Activated CD4-positive, CD25-positive, alpha-beta regulatory T cell treated with anti-CD3 and anti-CD28 coated beads, Interleukin-2, amount 50 U/mL, for 24 hours (primary cell): Measurements from ENCODE around the gene ARFGAP1.
"Not testable (repeated sequence)": the region's sequence is repeated elsewhere in the genome, so short reads cannot be mapped to it uniquely, and the experiment has no call there.

ENCODE experiments used
- ATAC-seq, 2 donors: fragments of 150-1000 bp; cut with Tn5 transposase; one replicate each; pipeline ENCODE4 v1.10.0; 2021; ENCODE audit warnings: mild to moderate bottlenecking in 1 of 2, moderate library complexity in 1 of 2

Gene ARFGAP1

DNA sequence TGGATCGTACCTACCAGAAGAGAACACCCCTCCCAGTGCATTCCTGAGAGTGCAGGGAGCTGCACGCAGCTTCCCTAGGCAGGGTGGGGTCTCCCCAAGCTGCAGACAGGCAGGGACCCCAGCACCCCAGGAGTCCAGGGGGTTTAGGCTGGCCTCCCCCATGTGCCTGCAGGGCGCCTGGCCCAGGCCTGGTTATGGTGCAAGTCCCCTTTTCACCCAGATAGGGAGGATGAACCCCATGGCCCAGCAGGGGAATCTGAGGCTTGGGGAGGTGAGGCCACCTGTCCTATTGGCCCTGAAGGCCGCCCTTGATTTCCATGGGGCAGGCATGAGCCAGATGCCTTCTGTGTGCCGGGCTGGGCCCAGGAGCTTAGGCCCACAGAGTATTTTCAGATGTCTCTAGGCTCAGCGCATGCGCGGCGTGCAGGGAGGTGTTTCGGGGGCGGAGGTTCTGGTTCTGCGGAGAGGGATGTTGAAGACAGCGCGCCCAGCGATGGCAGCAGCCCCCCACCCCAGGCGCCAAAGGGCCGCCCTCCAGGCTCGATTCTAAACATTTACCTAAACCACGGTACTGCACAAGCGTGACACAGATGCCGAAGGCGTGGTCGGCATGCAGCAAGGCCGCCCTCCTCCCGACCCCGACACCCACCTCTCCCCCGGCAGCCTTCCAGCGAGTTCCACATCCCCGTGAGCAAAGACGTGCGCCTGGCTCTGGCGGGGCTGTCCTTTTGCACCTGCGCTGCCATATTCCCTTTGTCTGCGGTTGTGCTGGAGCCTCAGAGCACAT lies 49.7 kb downstream of the ARFGAP1 start:
- no peak for ATAC-seq

DNA sequence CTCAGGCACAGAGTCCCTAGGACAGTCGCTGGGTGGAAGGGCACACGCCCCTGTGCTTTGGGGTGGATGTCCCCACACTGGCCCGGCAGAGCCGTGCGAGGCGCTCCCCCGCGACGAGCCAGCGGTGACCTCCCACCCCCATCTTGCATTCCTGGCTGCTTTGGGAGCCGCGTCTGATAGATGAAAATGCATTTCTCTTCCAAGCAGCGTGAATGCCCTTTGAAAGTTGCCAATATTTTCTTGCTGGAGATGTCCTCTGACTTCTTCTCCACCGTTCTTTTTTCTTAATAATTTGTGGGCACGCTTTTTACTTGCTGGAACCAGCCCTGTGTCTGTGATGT lies 50.3 kb downstream of the ARFGAP1 start:
- ATAC-seq, result no peak

DNA sequence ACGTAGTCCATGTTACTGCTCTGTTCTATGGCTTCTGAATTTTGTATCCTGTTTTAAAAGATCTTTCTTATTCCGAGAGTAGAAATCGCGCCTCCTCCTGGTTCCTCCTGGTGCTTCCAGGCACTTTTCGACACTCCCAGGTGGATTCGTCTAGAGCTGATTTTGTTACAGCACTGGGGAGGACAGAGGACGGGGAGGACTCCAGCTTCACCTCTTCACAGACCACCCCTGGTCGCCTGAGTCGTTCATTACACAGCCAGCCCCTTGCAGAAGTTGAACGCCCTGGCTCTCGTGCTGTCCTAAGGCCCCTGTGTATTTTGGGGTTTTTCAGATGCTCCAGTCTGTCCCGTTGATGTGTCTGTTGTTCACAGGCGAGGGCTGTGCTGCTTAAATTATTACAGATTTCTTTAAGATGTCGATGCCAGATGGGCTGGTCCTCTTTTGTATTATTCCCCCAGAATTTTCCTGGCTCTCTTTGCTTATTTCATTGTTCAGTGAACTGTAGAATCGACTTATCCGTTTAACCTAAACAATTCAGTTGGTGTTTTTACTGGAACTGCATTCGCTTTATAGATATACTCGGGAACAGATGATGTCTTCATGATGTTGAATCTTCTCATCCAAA lies 50.9 kb downstream of the ARFGAP1 start:
- no peak for ATAC-seq

DNA sequence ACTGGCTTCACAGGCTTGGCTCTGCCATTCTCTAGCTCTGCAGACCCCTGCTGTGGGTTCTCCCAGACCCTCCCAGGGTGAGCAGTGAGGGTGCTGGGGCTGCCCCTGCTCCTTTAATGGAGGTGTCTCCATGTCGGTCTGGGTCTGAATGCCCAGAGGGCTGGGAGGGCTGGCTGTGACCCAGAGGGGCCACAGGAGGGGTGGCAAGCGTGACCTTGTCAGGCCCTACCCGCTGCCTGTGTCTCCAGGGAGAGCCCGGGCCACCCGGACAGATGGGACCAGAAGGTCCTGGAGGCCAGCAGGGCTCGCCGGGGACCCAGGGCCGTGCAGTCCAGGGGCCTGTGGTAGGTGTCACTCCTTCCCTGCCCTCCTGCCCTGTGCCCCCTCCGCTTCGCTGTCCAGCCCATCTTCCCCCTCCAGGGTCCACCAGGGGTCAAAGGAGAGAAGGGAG lies 52.4 kb downstream of the ARFGAP1 start:
- ATAC-seq, result no peak

DNA sequence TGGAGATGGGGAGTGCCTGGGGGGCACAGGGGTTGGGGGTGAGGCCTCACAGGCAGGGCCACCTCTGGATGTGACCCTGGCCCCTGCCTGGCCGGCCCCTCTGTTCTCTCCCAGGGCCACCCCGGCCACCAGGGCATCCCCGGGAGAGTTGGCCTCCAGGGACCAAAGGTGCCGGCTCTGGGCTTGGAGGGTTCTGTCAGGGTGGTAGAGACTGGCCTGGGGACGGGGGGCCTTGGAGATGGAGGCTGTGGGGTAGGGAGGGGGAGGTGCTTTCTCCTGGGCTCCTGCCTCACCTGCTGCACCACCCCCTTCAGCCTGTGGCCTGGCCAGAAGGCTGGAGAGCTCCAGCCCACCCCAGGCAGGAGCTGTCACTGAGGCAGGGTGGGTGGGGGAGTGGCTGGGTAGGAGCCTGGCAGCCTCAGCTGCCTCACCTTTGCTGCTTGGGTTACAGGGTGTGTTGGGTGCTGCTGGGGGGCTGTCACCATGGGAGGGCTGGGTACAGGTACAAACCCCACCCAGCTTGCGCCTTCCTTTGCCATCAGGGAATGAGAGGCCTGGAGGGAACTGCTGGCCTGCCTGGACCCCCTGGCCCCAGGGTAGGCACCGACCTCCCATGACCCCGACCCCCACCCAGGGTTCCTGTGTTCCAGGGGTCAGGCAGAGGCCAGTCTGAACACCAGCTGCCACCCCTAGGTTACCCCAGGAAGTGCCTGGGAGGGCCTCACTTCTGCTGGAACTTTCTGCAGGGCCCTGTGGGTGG lies 53.1 kb downstream of the ARFGAP1 start:
- ATAC-seq, result no peak

DNA sequence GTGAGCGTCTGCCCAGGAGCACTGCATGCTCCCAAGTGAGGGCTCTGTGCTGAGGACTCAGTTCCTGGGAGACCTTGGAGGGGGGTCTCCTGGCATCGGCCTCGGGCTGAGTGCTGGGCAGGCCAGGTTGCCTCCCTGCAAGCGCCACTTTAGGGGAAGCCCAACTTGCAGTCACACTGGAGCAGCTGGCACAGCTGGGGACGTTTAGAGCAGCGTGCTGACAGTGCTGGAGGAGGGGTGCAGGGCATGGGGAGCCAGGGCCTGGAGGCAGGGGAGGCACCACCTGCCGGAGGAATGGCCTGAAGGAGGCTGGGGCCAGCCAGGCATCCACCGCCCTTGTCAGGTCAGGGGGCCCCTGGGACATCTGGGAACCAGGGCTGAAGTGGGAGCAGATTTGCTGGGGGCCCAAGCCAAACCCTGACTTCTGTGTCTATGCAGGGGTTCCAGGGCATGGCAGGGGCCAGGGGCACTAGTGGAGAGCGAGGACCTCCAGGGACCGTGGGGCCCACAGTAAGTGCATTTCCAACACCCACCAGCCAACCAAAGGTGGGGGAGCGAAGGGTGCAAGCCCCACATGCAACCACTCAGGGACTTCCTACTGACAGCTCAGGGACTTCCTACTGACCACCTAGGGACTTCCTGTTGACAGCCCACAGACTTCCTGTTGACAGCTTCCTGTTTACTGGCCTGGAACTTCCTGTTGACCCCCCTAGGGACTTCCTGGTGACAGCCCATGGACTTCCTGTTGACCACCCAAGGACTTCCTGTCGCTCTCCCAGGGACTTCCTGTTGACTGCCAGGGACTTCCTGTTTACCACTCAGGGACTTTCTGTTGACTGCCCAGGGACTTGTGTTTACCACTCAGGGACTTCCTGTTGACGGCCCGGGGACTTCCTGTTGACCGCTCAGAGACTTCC lies 54.0 kb downstream of the ARFGAP1 start:
- no peak for ATAC-seq

DNA sequence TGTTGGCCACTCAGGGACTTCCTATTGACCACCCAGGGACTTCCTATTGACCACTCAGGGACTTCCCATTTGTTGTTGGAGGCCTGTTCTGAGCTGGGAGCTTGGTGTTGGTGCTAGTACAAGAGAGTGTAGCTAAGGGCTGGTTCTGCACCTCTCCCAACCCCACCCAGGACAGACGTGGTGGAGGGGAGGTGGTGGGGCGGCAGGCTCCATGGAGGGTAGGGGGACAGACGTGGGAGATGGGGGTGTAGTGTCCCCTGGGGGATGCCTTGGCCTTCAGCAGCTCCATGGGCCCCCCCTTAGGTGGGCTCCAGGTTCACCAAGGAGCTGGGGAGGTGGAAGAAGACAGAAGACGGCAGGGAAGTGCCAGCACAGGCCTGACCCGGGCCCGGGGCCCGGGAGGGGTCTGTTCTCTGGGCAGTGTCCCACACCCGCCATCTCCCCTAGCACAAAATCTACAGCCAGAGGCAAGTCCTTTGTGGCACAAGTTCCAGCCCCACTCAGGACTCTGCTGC lies 54.7 kb downstream of the ARFGAP1 start:
- no peak for ATAC-seq

DNA sequence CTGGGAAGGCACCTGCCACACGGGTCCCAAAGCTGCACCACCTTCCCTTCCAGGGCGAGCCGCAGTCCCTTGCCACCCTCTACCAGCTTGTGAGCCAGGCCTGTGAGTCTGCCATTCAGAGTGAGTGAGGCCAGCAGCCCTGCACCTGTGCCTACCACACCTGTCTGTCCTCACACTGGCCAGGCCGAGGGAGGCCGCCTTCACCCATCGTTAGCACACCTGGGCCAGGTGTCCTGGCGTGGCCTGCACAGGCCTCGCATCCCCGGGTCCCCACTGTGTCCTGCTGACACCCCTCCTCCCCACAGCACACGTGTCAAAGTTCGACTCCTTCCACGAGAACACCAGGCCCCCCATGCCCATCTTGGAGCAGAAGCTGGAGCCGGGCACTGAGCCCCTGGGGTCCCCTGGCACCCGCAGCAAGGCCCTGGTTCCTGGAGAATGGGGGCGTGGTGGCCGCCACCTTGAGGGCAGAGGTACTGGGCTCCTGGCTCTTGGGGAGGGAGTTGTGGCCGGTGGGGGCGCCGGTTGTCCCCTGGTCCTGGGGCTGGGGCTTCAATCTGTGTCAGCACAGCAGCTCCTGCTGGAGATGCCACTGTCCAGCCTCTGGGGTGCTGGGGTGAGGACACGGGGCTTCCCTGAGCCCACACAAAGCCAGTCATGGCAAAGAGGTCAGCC lies 55.5 kb downstream of the ARFGAP1 start:
- ATAC-seq, result no peak

DNA sequence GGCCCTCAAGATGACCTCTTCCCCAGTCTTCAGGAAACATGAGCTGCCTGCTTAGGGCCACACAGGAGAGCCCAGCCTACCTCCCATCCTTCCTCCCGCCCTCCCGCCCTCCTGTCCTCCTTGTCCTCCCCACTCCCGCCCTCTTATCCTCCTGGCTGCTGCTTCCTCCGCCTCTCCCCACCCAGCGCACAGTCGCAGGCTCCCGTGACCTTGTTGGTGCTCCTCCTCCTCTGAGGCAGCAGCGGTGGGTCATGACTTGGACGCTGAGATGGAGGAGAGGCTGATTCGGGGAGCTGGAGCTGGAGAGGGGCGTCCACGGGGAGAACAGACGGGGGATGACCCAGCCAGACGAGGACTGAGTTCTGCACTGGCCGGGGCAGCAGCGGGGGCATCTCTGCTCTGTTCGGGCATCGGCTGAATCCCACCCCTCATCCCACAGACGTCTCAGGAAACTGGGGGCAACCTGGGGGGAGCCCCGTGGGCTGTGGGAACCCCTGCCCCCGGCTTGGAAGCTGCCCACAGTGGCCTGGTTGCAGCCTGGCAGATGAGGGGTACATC lies 56.2 kb downstream of the ARFGAP1 start:
- ATAC-seq, result no peak

DNA sequence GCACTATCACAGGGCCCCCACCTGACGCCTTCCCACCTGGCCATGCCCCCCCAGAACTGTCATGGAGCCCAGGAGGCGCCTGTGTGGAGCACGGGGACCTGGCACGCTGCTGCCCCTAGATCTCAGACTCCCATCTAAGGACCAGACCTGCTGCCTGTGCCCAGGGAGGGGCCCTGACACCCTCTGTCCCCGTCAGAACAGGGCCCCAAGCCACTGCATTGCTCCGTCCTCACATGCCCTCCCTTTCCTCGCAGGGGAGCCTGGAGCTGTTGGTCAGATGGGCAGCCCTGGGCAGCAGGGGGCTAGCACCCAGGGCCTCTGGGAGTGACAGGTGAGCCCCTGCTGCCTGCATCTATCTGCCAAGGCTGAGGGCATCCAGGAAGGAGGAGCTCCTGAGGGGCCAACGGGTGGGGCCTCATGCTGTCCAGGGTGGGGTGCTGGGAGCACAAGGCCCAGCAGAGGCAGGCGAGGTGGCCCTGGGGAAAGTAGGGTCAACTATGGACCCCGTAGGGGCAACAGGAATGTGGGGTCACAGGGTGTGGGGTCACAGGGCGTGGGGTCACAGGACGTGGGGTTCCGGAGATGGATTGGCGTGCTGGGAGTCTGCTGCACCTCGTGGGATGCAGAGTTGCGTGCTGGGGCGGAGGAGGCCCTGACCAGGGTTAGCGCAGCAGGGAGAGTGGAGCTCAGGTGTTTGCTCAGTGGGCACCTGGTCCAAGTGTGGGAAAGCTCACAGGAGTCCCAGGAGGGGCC lies 56.9 kb downstream of the ARFGAP1 start:
- ATAC-seq, result no peak

DNA sequence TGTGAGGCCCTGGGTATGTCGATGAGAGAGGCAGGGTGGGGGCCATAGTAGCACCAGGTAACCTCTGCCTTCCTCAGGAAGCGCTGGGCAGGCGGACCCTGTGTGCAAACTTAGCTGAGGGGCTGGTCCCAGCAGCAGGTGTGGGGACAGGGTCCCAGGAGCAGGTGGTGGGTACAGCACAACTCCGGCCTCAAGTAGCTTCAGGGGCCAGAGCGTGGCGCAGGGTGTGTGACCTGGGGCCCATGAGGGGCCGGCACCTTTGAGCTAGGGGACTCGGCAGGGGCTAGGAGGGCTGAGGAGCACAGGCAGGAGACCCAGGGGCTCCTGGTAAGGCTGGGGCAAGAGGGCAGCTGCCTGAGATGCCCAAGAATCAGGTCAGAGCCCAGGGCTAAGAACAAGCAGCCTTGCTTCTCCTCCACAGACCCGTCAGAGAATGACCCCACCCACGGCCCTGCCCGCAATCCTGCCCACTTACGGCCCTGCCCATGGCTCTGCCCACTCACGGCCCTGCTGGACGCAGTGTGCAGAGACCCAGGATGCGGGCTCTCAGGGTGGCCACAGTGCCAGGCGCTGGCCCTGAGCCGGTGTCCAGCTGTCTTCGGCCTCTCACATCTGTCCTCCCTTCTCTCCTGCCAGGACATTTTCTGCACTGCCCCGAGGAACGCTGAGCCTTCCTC lies 57.6 kb downstream of the ARFGAP1 start:
- ATAC-seq, result no peak

DNA sequence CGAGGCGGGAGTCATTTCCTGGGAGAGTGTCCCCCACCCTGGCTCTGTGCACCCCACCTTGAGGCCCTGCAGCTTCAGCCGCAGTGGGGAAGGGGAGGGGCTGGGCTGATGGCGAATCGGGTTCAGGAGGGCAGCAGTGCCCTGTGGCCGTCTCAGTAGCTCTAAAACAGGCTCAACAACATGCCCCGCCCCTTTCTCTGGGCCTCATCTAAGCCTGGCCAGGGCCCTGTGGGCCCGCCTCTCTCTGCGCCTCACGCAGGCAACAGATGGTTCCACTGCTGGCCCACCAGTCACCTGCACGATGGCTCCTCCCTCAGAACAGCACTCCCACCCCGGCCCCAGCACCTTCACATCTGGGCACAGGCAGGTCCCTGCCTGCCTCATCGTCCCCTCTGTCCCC lies 58.3 kb downstream of the ARFGAP1 start:
- ATAC-seq, result no peak

DNA sequence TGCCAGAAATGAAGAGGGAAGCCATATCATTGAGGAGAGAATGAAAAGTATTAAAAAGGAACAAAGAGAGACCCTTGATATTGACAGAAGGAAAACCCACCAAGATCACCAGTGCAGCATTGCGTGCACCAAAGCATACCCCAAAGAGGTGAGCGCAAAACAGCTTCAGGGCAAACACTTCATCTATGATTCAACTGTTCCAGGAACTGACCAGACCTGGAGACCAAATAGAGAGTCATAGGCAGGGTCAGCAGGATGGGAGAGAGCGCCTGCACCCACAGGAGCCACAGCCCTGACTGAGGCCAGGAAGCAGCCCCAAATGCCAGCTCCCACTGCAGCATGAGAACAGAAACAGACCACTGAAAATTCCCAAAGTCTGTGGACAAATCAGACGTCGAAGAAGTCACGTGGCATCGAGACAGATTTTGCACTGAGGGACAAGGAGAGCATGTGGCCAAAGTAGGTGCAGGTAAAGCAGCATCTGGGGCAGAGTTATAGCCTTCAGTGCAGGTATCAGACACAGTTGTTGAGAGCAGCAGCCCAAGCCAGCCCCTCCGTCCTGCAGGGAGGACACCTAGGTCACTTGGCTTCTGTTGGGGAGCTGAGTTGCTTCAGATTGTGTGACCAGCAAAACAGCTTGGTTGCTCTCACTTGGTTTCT lies 59.3 kb downstream of the ARFGAP1 start:
- no peak for ATAC-seq

DNA sequence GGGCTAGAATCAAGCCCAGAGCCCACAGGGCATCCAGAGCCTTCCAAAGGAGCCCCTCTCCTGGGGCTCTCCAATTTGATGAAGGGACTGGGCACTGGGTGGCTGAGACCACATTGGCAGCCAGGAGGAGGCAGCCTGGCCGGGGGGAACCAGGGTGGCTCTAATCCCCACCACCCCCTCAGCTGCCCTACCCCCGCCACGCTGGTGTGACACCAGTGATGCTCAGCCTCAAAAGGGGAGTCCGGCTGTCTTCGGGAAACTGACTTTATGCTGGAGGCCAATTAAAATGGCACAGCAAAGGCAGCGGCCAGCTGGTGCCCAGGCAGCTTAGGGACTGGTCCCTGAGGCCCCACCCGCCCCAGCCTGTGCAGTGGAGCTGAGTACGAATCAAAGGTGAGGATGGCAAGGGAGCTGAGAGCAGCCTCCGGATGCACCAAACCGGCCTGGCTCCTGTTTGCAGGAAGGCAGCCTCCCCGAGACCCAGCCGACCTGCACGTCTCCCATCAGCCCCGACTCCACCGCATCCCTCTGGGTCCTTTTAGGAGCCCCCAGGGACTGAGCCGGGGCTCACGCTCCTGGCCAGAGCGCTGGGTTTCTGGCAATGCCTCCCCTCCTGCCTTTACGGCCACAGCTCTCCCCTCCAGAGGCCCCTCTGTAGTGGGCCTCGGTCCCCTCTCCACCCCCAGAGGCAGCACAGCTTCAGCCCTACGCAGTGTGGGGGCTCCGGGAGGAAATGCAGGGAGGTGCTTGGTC lies 60.1 kb downstream of the ARFGAP1 start:
- ATAC-seq, result no peak

DNA sequence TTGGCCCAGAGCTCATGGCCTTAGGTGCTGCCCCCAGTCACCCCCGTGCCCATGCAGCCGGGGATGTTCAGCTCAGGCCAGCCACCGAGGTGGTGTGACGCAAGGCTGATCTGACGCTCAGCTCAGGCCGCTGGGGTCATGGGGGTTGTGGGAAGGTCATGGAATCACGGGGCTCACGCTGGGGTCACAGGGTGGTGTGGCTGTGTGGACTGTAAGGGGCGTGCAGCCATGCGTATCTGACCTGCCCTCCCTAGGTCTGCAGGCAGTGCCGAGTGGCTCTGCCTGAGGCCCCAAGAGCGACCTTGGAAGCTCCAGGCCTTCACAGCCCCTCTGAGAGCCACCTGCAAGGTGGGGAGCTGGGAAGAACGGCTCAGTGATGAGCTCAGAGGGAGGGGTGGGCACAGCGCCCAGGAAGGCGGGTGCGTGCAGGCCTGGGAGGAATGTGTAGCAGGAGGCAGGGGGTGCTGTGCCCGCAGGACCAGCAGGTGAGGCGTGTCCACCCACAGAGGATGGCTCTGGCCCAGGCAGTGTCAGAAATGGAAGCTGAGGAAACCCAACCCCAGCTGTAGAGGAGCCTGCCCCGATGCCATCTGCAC lies 60.7 kb downstream of the ARFGAP1 start:
- no peak for ATAC-seq

DNA sequence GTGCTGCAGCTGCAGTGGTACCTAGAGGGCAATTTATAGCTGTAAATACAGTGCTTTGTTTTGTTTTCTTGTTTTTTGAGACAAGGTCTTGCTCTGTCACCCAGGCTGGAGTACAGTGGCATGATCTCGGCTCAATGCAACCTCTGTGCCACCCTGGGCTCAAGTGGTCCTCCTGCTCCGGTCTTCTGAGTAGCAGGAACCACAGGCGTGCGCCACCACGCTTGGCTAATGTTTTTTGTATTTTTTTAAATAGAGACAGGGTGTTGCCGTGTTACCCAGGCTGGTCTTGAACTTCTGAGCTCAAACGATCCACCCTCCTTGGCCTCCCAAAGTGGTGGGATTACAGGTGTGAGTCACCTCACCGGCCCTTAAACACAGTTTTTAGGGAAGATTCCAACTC lies 61.7 kb downstream of the ARFGAP1 start:
- ATAC-seq, result no peak

DNA sequence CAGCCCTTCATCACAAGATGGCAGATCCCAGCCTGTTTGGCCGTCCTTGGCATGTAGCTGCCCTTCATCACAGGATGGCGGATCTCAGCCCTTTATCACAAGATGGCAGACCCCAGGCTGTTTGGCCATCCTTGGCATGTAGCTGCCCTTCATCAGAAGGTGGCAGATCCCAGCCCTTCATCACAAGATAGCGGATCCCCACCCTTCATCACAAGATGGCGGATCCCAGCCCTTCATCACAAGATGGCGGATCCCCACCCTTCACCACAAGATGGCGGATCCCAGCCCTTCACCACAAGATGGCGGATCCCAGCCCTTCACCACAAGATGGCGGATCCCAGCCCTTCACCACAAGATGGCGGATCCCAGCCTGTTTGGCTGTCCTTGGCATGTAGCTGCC lies 62.4 kb downstream of the ARFGAP1 start:
- not testable (repeated sequence) for ATAC-seq

DNA sequence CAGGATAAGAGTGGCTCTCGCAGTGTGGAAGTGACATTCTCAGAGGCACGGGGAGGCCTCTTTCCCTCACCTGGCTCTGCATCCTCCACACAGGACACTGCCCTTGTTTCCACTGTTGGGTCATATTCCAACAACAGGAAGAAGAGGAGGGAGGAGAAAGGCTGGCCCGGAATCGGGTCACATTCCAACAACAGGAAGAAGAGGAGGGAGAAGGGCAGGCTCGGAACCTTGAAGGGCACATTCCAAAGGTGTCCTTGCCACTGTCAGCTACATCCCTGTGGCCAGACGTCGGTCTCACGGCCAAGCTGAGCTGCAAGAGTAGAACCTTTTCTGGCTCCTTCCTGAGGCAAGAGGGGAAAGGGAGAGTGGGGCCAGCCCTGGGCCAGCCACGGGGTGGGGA lies 63.1 kb downstream of the ARFGAP1 start:
- no peak for ATAC-seq
